ENCODE results near the gene PREB.

Gene PREB

DNA sequence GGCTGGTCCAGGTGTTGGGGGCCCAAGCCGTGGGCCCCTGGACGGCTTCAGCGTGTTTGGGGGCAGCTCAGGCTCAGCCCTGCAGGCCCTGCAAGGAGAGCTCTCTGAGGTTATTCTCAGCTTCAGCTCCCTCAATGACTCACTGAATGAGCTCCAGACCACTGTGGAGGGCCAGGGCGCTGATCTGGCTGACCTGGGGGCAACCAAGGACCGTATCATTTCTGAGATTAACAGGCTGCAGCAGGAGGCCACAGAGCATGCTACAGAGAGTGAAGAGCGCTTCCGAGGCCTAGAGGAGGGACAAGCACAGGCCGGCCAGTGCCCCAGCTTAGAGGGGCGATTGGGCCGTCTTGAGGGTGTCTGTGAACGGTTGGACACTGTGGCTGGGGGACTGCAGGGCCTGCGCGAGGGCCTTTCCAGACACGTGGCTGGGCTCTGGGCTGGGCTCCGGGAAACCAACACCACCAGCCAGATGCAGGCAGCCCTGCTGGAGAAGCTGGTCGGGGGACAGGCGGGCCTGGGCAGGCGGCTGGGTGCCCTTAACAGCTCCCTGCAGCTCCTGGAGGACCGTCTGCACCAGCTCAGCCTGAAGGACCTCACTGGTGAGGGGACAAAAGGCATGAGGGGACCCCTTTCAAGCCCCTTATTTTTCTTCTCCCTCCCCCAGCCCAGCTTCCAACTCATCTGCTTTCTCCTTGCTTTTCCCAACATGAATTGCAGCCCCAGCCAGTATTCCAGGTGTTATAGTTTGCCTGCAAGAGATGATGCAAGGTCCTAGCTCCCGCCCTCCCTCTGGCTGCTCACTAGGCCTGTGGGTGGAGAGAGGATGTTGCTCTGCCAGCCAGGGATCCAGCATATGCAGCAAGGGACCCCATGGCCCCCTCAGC lies 50.8 kb downstream of the PREB start:
- Histone ChIP-seq H3K4me1 (ENCODE audit: insufficient read depth, low read length) (peaks cover 64% of the 10 kb centered on the region), H3K36me3 (ENCODE audit: insufficient read depth, low read length) (peaks cover 17% of the 10 kb centered on the region), H3K9me3 (ENCODE audit: low read length) (no peaks in the 10 kb centered on the region), H3K27ac (ENCODE audit: low read depth, low read length) (no peak overlapping the region), H3K27me3 (ENCODE audit: control insufficient read depth in 1 of 2, insufficient read depth in 2 of 2, low read length in 2 of 2) (no peaks in the 10 kb centered on the region), H3K9ac (ENCODE audit: low read length) (no peak overlapping the region), H3K4me3 (ENCODE audit: low read depth in 1 of 2, low read length in 2 of 2) (no peak overlapping the region)

DNA sequence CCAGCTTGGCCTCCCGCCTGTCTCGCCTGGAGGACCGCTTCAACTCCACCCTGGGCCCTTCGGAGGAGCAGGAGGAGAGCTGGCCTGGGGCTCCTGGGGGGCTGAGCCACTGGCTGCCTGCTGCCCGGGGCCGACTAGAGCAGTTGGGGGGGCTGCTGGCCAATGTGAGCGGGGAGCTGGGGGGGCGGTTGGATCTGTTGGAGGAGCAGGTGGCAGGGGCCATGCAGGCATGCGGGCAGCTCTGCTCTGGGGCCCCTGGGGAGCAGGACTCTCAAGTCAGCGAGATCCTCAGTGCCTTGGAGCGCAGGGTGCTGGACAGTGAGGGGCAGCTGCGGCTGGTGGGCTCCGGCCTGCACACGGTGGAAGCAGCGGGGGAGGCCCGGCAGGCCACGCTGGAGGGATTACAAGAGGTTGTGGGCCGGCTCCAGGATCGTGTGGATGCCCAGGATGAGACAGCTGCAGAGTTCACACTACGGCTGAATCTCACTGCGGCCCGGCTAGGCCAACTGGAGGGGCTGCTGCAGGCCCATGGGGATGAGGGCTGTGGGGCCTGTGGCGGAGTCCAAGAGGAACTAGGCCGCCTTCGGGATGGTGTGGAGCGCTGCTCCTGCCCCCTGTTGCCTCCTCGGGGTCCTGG lies 51.5 kb downstream of the PREB start:
- Histone ChIP-seq H3K36me3 (ENCODE audit: insufficient read depth, low read length) (peaks cover 17% of the 10 kb centered on the region), H3K27ac (ENCODE audit: low read depth, low read length) (no peak overlapping the region), H3K9ac (ENCODE audit: low read length) (no peak overlapping the region), H3K4me3 (ENCODE audit: low read depth in 1 of 2, low read length in 2 of 2) (no peak overlapping the region), H3K9me3 (ENCODE audit: low read length) (no peaks in the 10 kb centered on the region), H3K4me1 (ENCODE audit: insufficient read depth, low read length) (peaks cover 67% of the 10 kb centered on the region), H3K27me3 (ENCODE audit: control insufficient read depth in 1 of 2, insufficient read depth in 2 of 2, low read length in 2 of 2) (no peaks in the 10 kb centered on the region)

DNA sequence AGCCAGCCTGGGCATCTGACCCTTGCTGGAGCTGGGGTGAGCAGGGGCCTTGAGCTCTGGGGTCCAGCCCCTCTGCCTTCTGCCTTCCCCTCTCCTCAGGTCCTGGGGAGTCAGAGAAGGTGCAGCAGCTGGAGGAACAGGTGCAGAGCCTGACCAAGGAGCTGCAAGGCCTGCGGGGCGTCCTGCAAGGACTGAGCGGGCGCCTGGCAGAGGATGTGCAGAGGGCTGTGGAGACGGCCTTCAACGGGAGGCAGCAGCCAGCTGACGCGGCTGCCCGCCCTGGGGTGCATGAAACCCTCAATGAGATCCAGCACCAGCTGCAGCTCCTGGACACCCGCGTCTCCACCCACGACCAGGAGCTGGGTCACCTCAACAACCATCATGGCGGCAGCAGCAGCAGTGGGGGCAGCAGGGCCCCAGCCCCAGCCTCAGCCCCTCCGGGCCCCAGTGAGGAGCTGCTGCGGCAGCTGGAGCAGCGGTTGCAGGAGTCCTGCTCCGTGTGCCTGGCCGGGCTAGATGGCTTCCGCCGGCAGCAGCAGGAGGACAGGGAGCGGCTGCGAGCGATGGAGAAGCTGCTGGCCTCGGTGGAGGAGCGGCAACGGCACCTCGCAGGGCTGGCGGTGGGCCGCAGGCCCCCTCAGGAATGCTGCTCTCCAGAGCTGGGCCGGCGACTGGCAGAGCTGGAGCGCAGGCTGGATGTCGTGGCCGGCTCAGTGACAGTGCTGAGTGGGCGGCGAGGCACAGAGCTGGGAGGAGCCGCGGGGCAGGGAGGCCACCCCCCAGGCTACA lies 52.3 kb downstream of the PREB start:
- Histone ChIP-seq H3K36me3 (ENCODE audit: insufficient read depth, low read length) (peaks cover 17% of the 10 kb centered on the region), H3K9ac (ENCODE audit: low read length) (no peak overlapping the region), H3K4me3 (ENCODE audit: low read depth in 1 of 2, low read length in 2 of 2) (peak overlapping the region in 1 of 2 donors; percentile 90), H3K4me1 (ENCODE audit: insufficient read depth, low read length) (peaks cover 67% of the 10 kb centered on the region), H3K27ac (ENCODE audit: low read depth, low read length) (peak overlapping the region; percentile 52), H3K9me3 (ENCODE audit: low read length) (no peaks in the 10 kb centered on the region), H3K27me3 (ENCODE audit: control insufficient read depth in 1 of 2, insufficient read depth in 2 of 2, low read length in 2 of 2) (no peaks in the 10 kb centered on the region)

Measured in muscle layer of colon (tissue), 2 donors.